Measurements from ENCODE around the gene SWSAP1. TPM values are rescaled to one million over a fixed set of nuclear protein-coding genes. Genes with fewer than 3 reads are reported as not detected.
"Not testable (repeated sequence)": the region's sequence is repeated elsewhere in the genome, so short reads cannot be mapped to it uniquely, and the experiment has no call there.

Gene SWSAP1
- total and polyA plus RNA-seq, 2 experiments from 2014 or later: 2.1 to 6.1 TPM

DNA sequence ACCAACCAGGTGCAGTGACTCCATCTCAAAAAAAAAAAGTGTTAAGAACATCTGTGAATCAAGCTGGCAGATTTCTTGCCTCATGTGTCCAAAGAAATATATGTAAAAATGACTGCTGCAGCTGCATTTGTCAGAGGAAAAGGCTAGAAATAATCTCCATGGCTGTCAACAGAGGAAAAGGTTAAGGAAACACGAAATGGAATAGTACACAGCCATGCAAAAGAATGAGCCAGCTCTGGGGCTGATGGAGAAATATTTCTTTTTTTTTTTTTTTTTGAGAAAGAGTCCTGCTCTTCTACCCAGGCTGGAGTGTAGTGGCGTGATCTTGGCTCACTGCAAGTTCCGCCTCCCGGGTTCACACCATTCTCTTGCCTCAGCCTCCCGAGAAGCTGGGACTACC lies 41.6 kb upstream of the SWSAP1 start (continued):
- no peak for TF ChIP-seq ZNF462 (CRISPR knock-in tag; IDR thresholded peaks at IDR 0.05)
- TF ChIP-seq ZNF331 (CRISPR knock-in tag; IDR thresholded peaks at IDR 0.05; ENCODE audit: low read depth): no peak
- no peak for TF ChIP-seq CREB1 (CRISPR knock-in tag; IDR thresholded peaks at IDR 0.05; ENCODE audit: low read depth)
- TF ChIP-seq REST (IDR thresholded peaks at IDR 0.05; ENCODE audit: unreplicated experiment): no peak

GRCh38 chr19:11333838-11334237 lies 40.6 kb upstream of the SWSAP1 start:
- DNase-seq (ENCODE audit: low spot score); H3K27me3 ChIP-seq (ENCODE audit: insufficient read depth); ATAC-seq; H2AFZ ChIP-seq; H3K27ac Mint-ChIP-seq; H3K79me2 ChIP-seq (replicated peaks; ENCODE audit: insufficient read depth); H3K27me3 Mint-ChIP-seq (ENCODE audit: insufficient read depth, low read depth, poor library complexity); H3K9me3 Mint-ChIP-seq; H3K4me1 Mint-ChIP-seq; H3K4me2 ChIP-seq; H3K27ac ChIP-seq (ENCODE audit: low read depth); H3K36me3 ChIP-seq (ENCODE audit: insufficient read depth); H3K4me1 ChIP-seq (ENCODE audit: insufficient read depth); H3K4me3 Mint-ChIP-seq; H4K20me1 ChIP-seq (replicated peaks; ENCODE audit: insufficient read depth); H3K9me2 ChIP-seq (ENCODE audit: insufficient read depth); H3F3A ChIP-seq (replicated peaks; ENCODE audit: low read depth); H3K4me3 ChIP-seq: not testable (repeated sequence)
- peaks cover 28% of the 10 kb centered on the region for H3K36me3 Mint-ChIP-seq (ENCODE audit: low read depth)

Measured in GM23338 (cell line).